ENCODE results near the gene PNLIPRP2.

- TF ChIP-seq CTCF (IDR thresholded peaks at IDR 0.05) (no peak), POLR2A (IDR thresholded peaks at IDR 0.05) (no peak), EP300 (IDR thresholded peaks at IDR 0.05) (no peak)
Observed at GRCh38 chr10:116692225-116692624, 71.5 kb downstream of the PNLIPRP2 start.

Measured in tibial nerve (tissue), 4 donors.